Adrenal gland (tissue), 12 donors: Measurements from ENCODE around the gene CA5A. TPM values are rescaled to one million over a fixed set of nuclear protein-coding genes. Genes with fewer than 3 reads are reported as not detected.
A peak's percentile ranks its signal among the peaks of the same experiment; 100 is the strongest.

ENCODE experiments used
- DNase-seq, 7 donors: peaks; one replicate each; pipeline ENCODE4 v3.0.0-alpha.2; 2019 to 2020
- H3K27ac ChIP-seq, 5 donors: fragments of 200-600 bp; sonication (generic) in 4 of 5; 1 replicate in 3 of 5; 2 replicates in 2 of 5; pipeline versions ENCODE4 v1.5.1 to v1.8.0; 2016 to 2020; ENCODE audit warnings: mild to moderate bottlenecking in 1 of 5
- H3K27me3 ChIP-seq: fragments of 200-600 bp; 2 replicates; pipeline ENCODE4 v1.8.0; 2021
- H3K36me3 ChIP-seq, 2 donors: fragments of 200-600 bp; replicated peaks in 1 of 2; 1 replicate in 1 of 2; 2 replicates in 1 of 2; pipeline versions ENCODE4 v1.5.1 to v1.8.0; 2018 to 2022
- H3K4me1 ChIP-seq, 2 donors: fragments of 200-600 bp; replicated peaks in 1 of 2; 1 replicate in 1 of 2; 2 replicates in 1 of 2; pipeline versions ENCODE4 v1.5.1 to v1.8.0; 2018 to 2021
- H3K4me3 ChIP-seq, 4 donors: fragments of 200-600 bp; sonication (generic) in 3 of 4; one replicate each; pipeline ENCODE4 v1.5.1; 2016 to 2018
- H3K9me3 ChIP-seq, 3 donors: fragments of 200-600 bp; sonication (generic) in 1 of 3; replicated peaks in 1 of 3; 1 replicate in 2 of 3; 2 replicates in 1 of 3; pipeline versions ENCODE4 v1.5.1 to v1.8.0; 2016 to 2021
- POLR2A ChIP-seq, 2 donors: fragments of 450-650 bp; IDR thresholded peaks; one replicate each; pipeline ENCODE4 v1.6.1; 2017; ENCODE audit warnings: antibody characterized with exemption in 2 of 2, mild to moderate bottlenecking in 2 of 2, moderate library complexity in 1 of 2
- WGBS, 4 donors: extraction: QIAGEN DNeasy Blood & Tissue Kit in 2 of 4; methylation state at CpG; one replicate each; pipeline versions ENCODE4 v1.1.5 to v1.1.7; 2013 to 2017; 5-methylcytosine and 5-hydroxymethylcytosine counted together
- intact Hi-C, 2 donors: fragments of 100-400 bp; cut with DNase I; formaldehyde crosslinking; loops; one replicate each; pipeline versions ENCODE4 v1.14.1 to v1.15.0; 2022 to 2023
- polyA plus RNA-seq, 3 donors: library from polyadenylated mRNA; stranded (reverse); fragments of 200-250 nt in 2 of 3; fragments of 350-450 nt in 1 of 3; fragmentation: Illumina TruSeq in 1 of 3; extraction: RNeasy Lipid Tissue Mini Kit (QIAGEN cat#74804) in 1 of 3; gene quantifications; one replicate each; pipeline ENCODE4 v1.2.3, GENCODE V29; 2013 to 2014
- total RNA-seq, 9 donors: library from RNA; depleted of rRNA in 4 of 9; stranded (reverse); fragments of >200 nt in 4 of 9; fragments of 120-200 nt in 1 of 9; fragmentation: NEBNext Ultra II Directional in 1 of 9; extraction: Animal tissue kit (Norgen Biotek cat#: 25700) in 1 of 9; gene quantifications; one replicate each; pipeline versions ENCODE4 v1.1.0 to v1.2.4, GENCODE V29; 2013 to 2023
- TF ChIP-seq, protein P1 (sequence below), 6 experiments: fragments of 450-650 bp in 4 of 6; fragments of 200-600 bp in 2 of 6; sonication (generic) in 1 of 6; IDR thresholded peaks; 1 replicate in 5 of 6; 2 replicates in 1 of 6; pipeline versions ENCODE4 v1.5.1 to v1.8.0; 2016 to 2021; ENCODE audit warnings: antibody characterized with exemption in 6 of 6, mild to moderate bottlenecking in 2 of 6, moderate library complexity in 1 of 6
- donor health status: healthy with polysubstance abuse.
- donor health status: Bipolar disorder and iron deficiency.
- donor health status: DM: yes; HTN: yes; CAD: no.
- donor health status: DM: no; HTN: no; CAD: no.
- donor health status: DM: no; HTN: no; CAD: no.
- donor health status: DM: yes; HTN: yes; CAD: no.

CA5A gene
- total and polyA plus RNA-seq, 12 donors, result 0.17 to 0.56 TPM; not detected in 10

GRCh38 chr16:87966064-87966645 lies 29.8 kb upstream of the CA5A start:
- H3K9me3 ChIP-seq, result no peaks in the 10 kb centered on the region
- peak overlapping the region in 1 of 4 donors; percentile 11 for H3K4me3 ChIP-seq
- H3K27ac ChIP-seq, result peak overlapping the region in 4 of 5 donors; percentile 33 to 78 (median 66)
- no peaks in the 10 kb centered on the region for H3K36me3 ChIP-seq
- H3K27me3 ChIP-seq, result no peaks in the 10 kb centered on the region
- 71 to 76% (median 71%) methylated on average over 5 of the region's 5 CpGs for WGBS, 4 donors
- no peak for TF ChIP-seq POLR2A (IDR thresholded peaks at IDR 0.05)
- TF ChIP-seq, protein P1, sequence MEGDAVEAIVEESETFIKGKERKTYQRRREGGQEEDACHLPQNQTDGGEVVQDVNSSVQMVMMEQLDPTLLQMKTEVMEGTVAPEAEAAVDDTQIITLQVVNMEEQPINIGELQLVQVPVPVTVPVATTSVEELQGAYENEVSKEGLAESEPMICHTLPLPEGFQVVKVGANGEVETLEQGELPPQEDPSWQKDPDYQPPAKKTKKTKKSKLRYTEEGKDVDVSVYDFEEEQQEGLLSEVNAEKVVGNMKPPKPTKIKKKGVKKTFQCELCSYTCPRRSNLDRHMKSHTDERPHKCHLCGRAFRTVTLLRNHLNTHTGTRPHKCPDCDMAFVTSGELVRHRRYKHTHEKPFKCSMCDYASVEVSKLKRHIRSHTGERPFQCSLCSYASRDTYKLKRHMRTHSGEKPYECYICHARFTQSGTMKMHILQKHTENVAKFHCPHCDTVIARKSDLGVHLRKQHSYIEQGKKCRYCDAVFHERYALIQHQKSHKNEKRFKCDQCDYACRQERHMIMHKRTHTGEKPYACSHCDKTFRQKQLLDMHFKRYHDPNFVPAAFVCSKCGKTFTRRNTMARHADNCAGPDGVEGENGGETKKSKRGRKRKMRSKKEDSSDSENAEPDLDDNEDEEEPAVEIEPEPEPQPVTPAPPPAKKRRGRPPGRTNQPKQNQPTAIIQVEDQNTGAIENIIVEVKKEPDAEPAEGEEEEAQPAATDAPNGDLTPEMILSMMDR (IDR thresholded peaks at IDR 0.05), result no peak
- intact Hi-C loops, result no loop called here
- H3K4me1 ChIP-seq, result peaks cover 14 to 19% of the 10 kb centered on the region in 2 donors
- DNase-seq, result no peak

DNA sequence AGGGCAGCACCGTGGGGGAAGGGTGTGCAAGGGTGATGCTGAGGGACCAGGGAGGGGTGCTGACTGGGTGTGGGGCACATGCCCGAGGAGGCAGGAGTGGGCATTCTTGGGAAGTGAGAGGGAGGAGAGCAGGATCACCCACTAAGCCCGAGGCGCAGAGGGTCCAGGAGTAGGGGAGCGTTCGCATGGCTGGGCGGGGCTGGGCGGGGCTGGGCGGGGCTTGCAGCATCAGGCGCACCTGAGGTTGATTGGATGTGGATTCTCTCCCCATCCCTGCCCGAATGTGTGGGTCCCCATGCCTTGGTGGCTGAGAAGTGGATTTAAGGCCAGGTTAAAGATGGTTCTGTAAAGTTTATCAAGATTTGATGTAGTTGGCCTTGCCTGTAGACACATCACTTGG lies 29.1 kb upstream of the CA5A start:
- Histone ChIP-seq H3K9me3 (no peaks in the 10 kb centered on the region), H3K4me3 (no peak overlapping the region), H3K4me1 (peaks cover 14 to 19% of the 10 kb centered on the region in 2 donors), H3K36me3 (no peaks in the 10 kb centered on the region), H3K27ac (peak overlapping the region in 2 of 5 donors; percentile 73 to 78), H3K27me3 (no peaks in the 10 kb centered on the region)
- TF ChIP-seq POLR2A (IDR thresholded peaks at IDR 0.05), result no peak
- TF ChIP-seq, protein P1 (IDR thresholded peaks at IDR 0.05), result no peak
- intact Hi-C loops, result no loop called here
- 80 to 91% (median 85%) methylated on average over 10 to 11 of the region's 11 CpGs for WGBS, 4 donors
- peak in 1 of 7 donors; percentile 0 for DNase-seq

- no peak overlapping the region for H3K4me3 ChIP-seq
- no peak for DNase-seq
- H3K9me3 ChIP-seq, result no peaks in the 10 kb centered on the region
- H3K27me3 ChIP-seq, result no peaks in the 10 kb centered on the region
- intact Hi-C loops, result no loop called here
- H3K4me1 ChIP-seq, result peaks cover 14 to 19% of the 10 kb centered on the region in 2 donors
- TF ChIP-seq, protein P1 (IDR thresholded peaks at IDR 0.05), result no peak
- no peak for TF ChIP-seq POLR2A (IDR thresholded peaks at IDR 0.05)
- 83 to 90% (median 85%) methylated on average over 19 of the region's 19 CpGs for WGBS, 4 donors
- H3K27ac ChIP-seq, result peak overlapping the region in 1 of 5 donors; percentile 17
- no peaks in the 10 kb centered on the region for H3K36me3 ChIP-seq
Observed at GRCh38 chr16:87964049-87964659, 27.8 kb upstream of the CA5A start.

GRCh38 chr16:87963400-87963799 lies 27.1 kb upstream of the CA5A start:
- Histone ChIP-seq H3K4me3 (no peak overlapping the region), H3K27ac (peak overlapping the region in 1 of 5 donors; percentile 17), H3K9me3 (no peaks in the 10 kb centered on the region), H3K4me1 (peaks cover 14 to 19% of the 10 kb centered on the region in 2 donors), H3K36me3 (no peaks in the 10 kb centered on the region), H3K27me3 (no peaks in the 10 kb centered on the region)
- intact Hi-C loops, result no loop called here
- TF ChIP-seq, protein P1 (IDR thresholded peaks at IDR 0.05), result no peak
- TF ChIP-seq POLR2A (IDR thresholded peaks at IDR 0.05), result no peak
- 68 to 88% (median 77%) methylated on average over 9 of the region's 9 CpGs for WGBS, 4 donors
- no peak for DNase-seq
